Measurements from ENCODE around the gene MPEG1.

MPEG1 gene

GRCh38 chr11:59173080-59173963 is 39.4 kb downstream of the MPEG1 start:
- no peak for TF ChIP-seq CTCF (IDR thresholded peaks at IDR 0.05)
- peak overlapping the region in 1 of 2 donors; percentile 63 for H3K27ac ChIP-seq
- H3K4me3 ChIP-seq, result peak overlapping the region; percentile 80
- no peak for DNase-seq (ENCODE audit: low spot score)

- no peak for TF ChIP-seq CTCF (IDR thresholded peaks at IDR 0.05)
- peak overlapping the region; percentile 80 for H3K4me3 ChIP-seq
- H3K27ac ChIP-seq, result peak overlapping the region; percentile 6 to 63
- DNase-seq (ENCODE audit: low spot score), result no peak
These were observed 40.2 kb downstream of the MPEG1 start for GRCh38 chr11:59172345-59173079.

DNA sequence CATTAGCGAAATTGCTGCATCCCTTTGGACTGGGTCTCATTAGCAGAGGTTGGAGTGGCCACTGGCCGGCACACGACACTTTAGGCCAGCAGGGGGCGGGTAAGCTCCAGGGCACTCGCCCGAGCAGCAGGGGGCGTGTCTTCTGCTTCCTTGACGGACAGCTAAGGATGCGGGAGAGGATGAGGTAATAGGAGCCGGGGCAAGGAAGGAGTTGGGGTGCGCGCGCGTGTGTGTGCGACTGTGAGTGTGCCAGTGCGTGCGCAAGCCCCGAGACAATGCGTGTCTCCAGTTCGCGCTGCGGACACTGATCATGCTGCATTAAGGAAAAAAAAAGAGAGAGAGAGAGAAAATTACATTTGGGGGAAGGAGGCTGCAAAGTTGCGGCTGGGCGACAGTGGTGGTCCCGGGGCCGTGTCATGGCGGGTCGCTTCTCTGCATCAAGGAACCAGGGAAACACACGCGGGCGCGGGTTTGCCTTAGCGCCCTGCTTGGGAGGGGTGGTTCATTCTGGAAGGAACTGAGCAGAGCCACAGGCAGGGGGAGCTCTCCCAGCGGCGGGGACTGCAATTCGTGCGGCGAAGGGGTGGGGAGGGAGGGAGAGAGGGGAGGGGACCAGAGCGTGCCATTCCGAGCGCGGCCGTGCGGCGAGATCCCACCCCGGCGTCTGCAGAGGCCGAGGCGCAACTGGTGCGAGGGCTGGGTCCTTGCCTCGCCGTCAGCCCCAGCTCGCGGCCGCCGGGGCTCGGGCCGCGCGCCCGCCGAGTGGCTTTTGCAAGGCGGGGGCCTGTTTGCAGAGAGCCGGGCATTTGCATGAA is 41.0 kb downstream of the MPEG1 start, which contains the start of gene DTX4:
DTX4 (plus strand) TSS at position 625 of the 815 bp plus-strand sequence. CDS start 464 bp downstream, outside the sequence.
- TF ChIP-seq CTCF (IDR thresholded peaks at IDR 0.05), result peak; percentile 86
- peak; percentile 91 for DNase-seq (ENCODE audit: low spot score)
- Histone ChIP-seq H3K27ac (peak within 1 kb of the TSS; percentile 6 to 63), H3K4me3 (peak within 1 kb of the TSS; percentile 80)

GRCh38 chr11:59164028-59164427 is 48.7 kb downstream of the MPEG1 start:
- no peak for TF ChIP-seq CTCF (IDR thresholded peaks at IDR 0.05)
- no peak for DNase-seq (ENCODE audit: low spot score)
- H3K4me3 ChIP-seq, result no peak overlapping the region
- H3K27ac ChIP-seq, result no peak overlapping the region

Measured in coronary artery (tissue), 2 donors.